Kidney (tissue), 14 donors: Measurements from ENCODE around the gene SBF2. TPM values are rescaled to one million over a fixed set of nuclear protein-coding genes. Genes with fewer than 3 reads are reported as not detected.

Experiments
- DNase-seq, 5 donors: peaks; one replicate each; pipeline ENCODE4 v3.0.0-alpha.2; 2013 to 2020
- FAIRE-seq: peaks from 2 replicates; lab custom pipeline; 2012; peaks lifted over from hg19 to GRCh38; lab: Jason Lieb, UNC
- H3K27ac ChIP-seq, 2 donors: one replicate each; pipeline ENCODE4 v1.7.0; 2013; ENCODE audit warnings: low read depth in 2 of 2, low read length in 2 of 2, inconsistent platforms in 1 of 2
- H3K27me3 ChIP-seq: one replicate; pipeline ENCODE4 v1.7.1; 2013; ENCODE audit warnings: low read length, inconsistent platforms; ENCODE audit not compliant: control insufficient read depth, insufficient read depth
- H3K36me3 ChIP-seq, 3 donors: one replicate each; pipeline versions ENCODE4 v1.7.0 to v1.7.1; 2013; ENCODE audit warnings: low read length in 3 of 3, control low read depth in 1 of 3, inconsistent platforms in 1 of 3; ENCODE audit not compliant: insufficient read depth in 3 of 3, control insufficient read depth in 2 of 3
- H3K4me1 ChIP-seq, 3 donors: one replicate each; pipeline versions ENCODE4 v1.7.0 to v1.7.1; 2013; ENCODE audit warnings: low read length in 3 of 3, inconsistent platforms in 1 of 3, low read depth in 1 of 3; ENCODE audit not compliant: control insufficient read depth in 2 of 3, insufficient read depth in 2 of 3
- H3K4me3 ChIP-seq, 3 donors: one replicate each; pipeline versions ENCODE4 v1.7.0 to v1.8.1; 2013; ENCODE audit warnings: low read length in 3 of 3, control low read depth in 1 of 3, inconsistent platforms in 1 of 3
- H3K9ac ChIP-seq, 3 donors: one replicate each; pipeline versions ENCODE4 v1.7.0 to v1.7.1; 2013; ENCODE audit warnings: low read length in 3 of 3, control low read depth in 1 of 3, inconsistent platforms in 1 of 3
- H3K9me3 ChIP-seq, 3 donors: one replicate each; pipeline versions ENCODE4 v1.7.0 to v1.7.1; 2013; ENCODE audit warnings: low read length in 3 of 3, control low read depth in 1 of 3, inconsistent platforms in 1 of 3; ENCODE audit not compliant: control insufficient read depth in 2 of 3, insufficient read depth in 1 of 3
- intact Hi-C: fragments of 100-400 bp; cut with DNase I; formaldehyde crosslinking; loops from one replicate; pipeline ENCODE4 v1.11.1; 2022
- polyA plus RNA-seq: library from polyadenylated mRNA; stranded (reverse); fragments of 350-450 nt; fragmentation: Illumina TruSeq; extraction: RNeasy Lipid Tissue Mini Kit (QIAGEN cat#74804); gene quantifications from one replicate; pipeline ENCODE4 v1.2.3, GENCODE V29; 2014; ENCODE audit warnings: low read depth, low replicate concordance; ENCODE audit not compliant: insufficient read depth
- total RNA-seq: library from RNA; stranded (reverse); fragmentation: NEBNext Ultra II Directional; extraction: Animal tissue kit (Norgen Biotek cat#: 25700); gene quantifications from one replicate; pipeline ENCODE4 v1.2.1, GENCODE V29; 2021
- TF ChIP-seq, protein P1 (sequence below): IDR thresholded peaks from 3 replicates; pipeline ENCODE4 v1.5.1; 2012; ENCODE audit warnings: mild to moderate bottlenecking, moderate library complexity, borderline replicate concordance; ENCODE audit not compliant: insufficient read depth; ENCODE audit errors: extremely low read depth
- donor health status: control.
- donor health status: control.
- donor health status: control.
- donor health status: control.
- donor health status: control.
- donor health status: DM: yes; HTN: yes; CAD: no.
- donor health status: Normal renal cell carcinoma (clear cell type).

Gene SBF2
- total and polyA plus RNA-seq, 2 donors from 2014 or later: 13.1 to 55.4 TPM

GRCh38 chr11:9815486-9816136, 478.4 kb downstream of the SBF2 start:
- FAIRE-seq (no peak), DNase-seq (no peak)
- TF ChIP-seq, protein P1, sequence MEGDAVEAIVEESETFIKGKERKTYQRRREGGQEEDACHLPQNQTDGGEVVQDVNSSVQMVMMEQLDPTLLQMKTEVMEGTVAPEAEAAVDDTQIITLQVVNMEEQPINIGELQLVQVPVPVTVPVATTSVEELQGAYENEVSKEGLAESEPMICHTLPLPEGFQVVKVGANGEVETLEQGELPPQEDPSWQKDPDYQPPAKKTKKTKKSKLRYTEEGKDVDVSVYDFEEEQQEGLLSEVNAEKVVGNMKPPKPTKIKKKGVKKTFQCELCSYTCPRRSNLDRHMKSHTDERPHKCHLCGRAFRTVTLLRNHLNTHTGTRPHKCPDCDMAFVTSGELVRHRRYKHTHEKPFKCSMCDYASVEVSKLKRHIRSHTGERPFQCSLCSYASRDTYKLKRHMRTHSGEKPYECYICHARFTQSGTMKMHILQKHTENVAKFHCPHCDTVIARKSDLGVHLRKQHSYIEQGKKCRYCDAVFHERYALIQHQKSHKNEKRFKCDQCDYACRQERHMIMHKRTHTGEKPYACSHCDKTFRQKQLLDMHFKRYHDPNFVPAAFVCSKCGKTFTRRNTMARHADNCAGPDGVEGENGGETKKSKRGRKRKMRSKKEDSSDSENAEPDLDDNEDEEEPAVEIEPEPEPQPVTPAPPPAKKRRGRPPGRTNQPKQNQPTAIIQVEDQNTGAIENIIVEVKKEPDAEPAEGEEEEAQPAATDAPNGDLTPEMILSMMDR: no peak
- intact Hi-C loops: no loop called here
- no peaks in the 10 kb centered on the region for H3K4me1 ChIP-seq
- no peak overlapping the region for H3K9ac ChIP-seq
- no peak overlapping the region for H3K4me3 ChIP-seq
- H3K9me3 ChIP-seq: no peaks in the 10 kb centered on the region
- H3K36me3 ChIP-seq: peaks cover 0 to 11% (median 2%) of the 10 kb centered on the region in 3 donors
- H3K27me3 ChIP-seq: no peaks in the 10 kb centered on the region
- no peak overlapping the region for H3K27ac ChIP-seq

DNA sequence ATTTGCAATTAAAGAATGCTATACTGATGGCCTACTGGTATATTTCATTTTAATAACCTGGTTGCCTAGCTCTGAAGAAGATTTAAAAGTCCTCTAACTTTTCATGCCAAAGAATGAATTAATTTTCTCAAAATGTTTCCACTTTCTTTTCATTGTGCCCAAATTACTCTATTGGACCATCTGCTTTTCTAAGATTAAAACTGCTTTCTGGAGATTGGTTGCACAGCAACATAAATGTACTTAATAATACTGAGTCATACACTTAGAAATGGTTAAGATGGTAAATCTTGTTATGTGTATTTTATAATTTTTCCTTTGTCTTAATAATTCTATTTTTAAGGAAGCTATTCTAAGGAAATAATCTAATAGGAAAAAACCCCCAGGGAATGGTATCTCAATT, 479.9 kb downstream of the SBF2 start:
- Histone ChIP-seq H3K27ac (no peak overlapping the region), H3K36me3 (peaks cover 0 to 11% (median 2%) of the 10 kb centered on the region in 3 donors), H3K4me3 (no peak overlapping the region), H3K9me3 (no peaks in the 10 kb centered on the region), H3K27me3 (no peaks in the 10 kb centered on the region), H3K4me1 (no peaks in the 10 kb centered on the region), H3K9ac (no peak overlapping the region)
- DNase-seq: no peak
- intact Hi-C loops: no loop called here
- no peak for FAIRE-seq
- TF ChIP-seq, protein P1: no peak

- FAIRE-seq: no peak
- Histone ChIP-seq H3K27me3 (no peaks in the 10 kb centered on the region), H3K4me1 (no peaks in the 10 kb centered on the region), H3K9ac (no peak overlapping the region), H3K27ac (no peak overlapping the region), H3K36me3 (peaks cover 3 to 15% (median 13%) of the 10 kb centered on the region in 3 donors), H3K9me3 (no peaks in the 10 kb centered on the region), H3K4me3 (no peak overlapping the region)
- DNase-seq: no peak
- intact Hi-C loops: no loop called here
- TF ChIP-seq, protein P1: no peak
These were observed 485.1 kb downstream of the SBF2 start for GRCh38 chr11:9808943-9809342.
